ENCODE data around the gene THSD4.

DNA sequence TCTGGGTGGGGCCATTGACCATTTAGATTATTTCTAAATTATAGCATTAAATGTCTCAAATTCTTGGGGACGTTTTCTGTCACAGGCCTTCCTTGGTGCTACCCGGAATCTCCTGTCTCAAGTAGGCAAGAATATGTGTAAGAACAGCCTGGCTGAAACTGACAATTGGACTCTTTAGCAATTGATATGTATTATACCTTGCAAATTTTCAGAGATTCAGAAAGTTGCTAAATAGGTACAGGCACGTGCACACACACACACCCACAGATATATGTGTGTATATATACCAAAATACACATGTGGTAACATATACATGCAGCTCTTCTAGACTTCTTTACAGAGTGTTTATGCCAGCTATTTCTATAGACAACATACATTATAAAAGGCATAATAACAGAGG is 481.9 kb downstream of the THSD4 start:
- TF ChIP-seq, protein P1, sequence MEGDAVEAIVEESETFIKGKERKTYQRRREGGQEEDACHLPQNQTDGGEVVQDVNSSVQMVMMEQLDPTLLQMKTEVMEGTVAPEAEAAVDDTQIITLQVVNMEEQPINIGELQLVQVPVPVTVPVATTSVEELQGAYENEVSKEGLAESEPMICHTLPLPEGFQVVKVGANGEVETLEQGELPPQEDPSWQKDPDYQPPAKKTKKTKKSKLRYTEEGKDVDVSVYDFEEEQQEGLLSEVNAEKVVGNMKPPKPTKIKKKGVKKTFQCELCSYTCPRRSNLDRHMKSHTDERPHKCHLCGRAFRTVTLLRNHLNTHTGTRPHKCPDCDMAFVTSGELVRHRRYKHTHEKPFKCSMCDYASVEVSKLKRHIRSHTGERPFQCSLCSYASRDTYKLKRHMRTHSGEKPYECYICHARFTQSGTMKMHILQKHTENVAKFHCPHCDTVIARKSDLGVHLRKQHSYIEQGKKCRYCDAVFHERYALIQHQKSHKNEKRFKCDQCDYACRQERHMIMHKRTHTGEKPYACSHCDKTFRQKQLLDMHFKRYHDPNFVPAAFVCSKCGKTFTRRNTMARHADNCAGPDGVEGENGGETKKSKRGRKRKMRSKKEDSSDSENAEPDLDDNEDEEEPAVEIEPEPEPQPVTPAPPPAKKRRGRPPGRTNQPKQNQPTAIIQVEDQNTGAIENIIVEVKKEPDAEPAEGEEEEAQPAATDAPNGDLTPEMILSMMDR (IDR thresholded peaks at IDR 0.05), result no peak
- TF ChIP-seq POLR2A (IDR thresholded peaks at IDR 0.05), result no peak
